ENCODE results near the gene ZGPAT. TPM values are rescaled to one million over a fixed set of nuclear protein-coding genes. Genes with fewer than 3 reads are reported as not detected.
A peak's percentile ranks its signal among the peaks of the same experiment; 100 is the strongest.

ZGPAT gene
- total and polyA plus RNA-seq, 10 of the 15 experiments (the other 5 are each of a cell fraction or from before 2014, with no cell fraction given), result 0.58 to 52.9 (median 18.0) TPM

- no peaks in the 10 kb centered on the region for H3K9me3 ChIP-seq (replicated peaks; ENCODE audit: control insufficient read depth, insufficient read depth, low read length)
- in situ Hi-C loops (cut with MboI), result no loop called here
- TF ChIP-seq ELK1 (IDR thresholded peaks at IDR 0.05; ENCODE audit: low read depth, low read length), result no peak
- H3K4me3 ChIP-seq, result peak overlapping the region; percentile 93
- FAIRE-seq (no peak), DNase-seq (ENCODE audit: low read depth, low spot score) (no peak), ATAC-seq (peak; percentile 51)
- H3K27me3 ChIP-seq (replicated peaks in 1 of 2; ENCODE audit: control insufficient read depth in 2 of 2, insufficient read depth in 2 of 2, low read length in 1 of 2), result peaks cover 0 to 7% of the 10 kb centered on the region in 2 experiments; a peak in 1 of 4 replicates
- peaks cover 0 to 6% of the 10 kb centered on the region in 2 experiments; a peak in 2 of 4 replicates for H3K36me3 ChIP-seq (ENCODE audit: control insufficient read depth in 2 of 2, insufficient read depth in 2 of 2, low read length in 1 of 2)
- peak overlapping the region; percentile 98 for H2AFZ ChIP-seq (ENCODE audit: control insufficient read depth, low read depth, low read length)
- intact Hi-C loops (cut with micrococcal nuclease; ENCODE audit: unreplicated experiment), result no loop called here
- ChIA-PET SMC1A (ENCODE audit: uncharacterized antibody, unreplicated experiment) (interaction anchor here (1.0 to 1.8 kb wide), 3 partner anchors 17 to 207 kb away, joined by 3 to 13 read pairs (median 7); partner anchors contain the start of genes PTK6 and TPD52L2), CTCF (interaction anchor here (0.7 to 2.2 kb wide), 9 partner anchors 11 to 380 kb away, joined by 3 to 10 read pairs (median 4); partner anchors contain the start of genes ARFRP1, PTK6, TPD52L2 and ZGPAT), POLR2A (interaction anchor here (0.8 to 1.5 kb wide), 6 partner anchors 7 to 297 kb away, joined by 3 to 13 read pairs (median 4); partner anchors contain the start of genes GMEB2, HELZ2, PTK6 and UCKL1), RAD21 (ENCODE audit: unreplicated experiment) (interaction anchor here (0.8 to 1.5 kb wide), 8 partner anchors 10 to 206 kb away, joined by 3 to 24 read pairs (median 4); partner anchors contain the start of genes ARFRP1, LIME1, PTK6 and TPD52L2)
- H3K4me2 ChIP-seq (ENCODE audit: control insufficient read depth, insufficient read depth), result peak overlapping the region; percentile 46
- peak overlapping the region; percentile 78 for H3K9ac ChIP-seq (ENCODE audit: control insufficient read depth, insufficient read depth, low read length)
- no TSS peak for BruUV-seq (replicated peaks)
- WGBS (ENCODE audit: insufficient coverage, insufficient replicate concordance, low lambda C conversion rate, missing lambda C conversion rate), result 8% methylated on average over 25 of the region's 25 CpGs
- H4K20me1 ChIP-seq (ENCODE audit: control insufficient read depth, insufficient read depth), result no peaks in the 10 kb centered on the region
- peaks cover 10% of the 10 kb centered on the region for H3K79me2 ChIP-seq (ENCODE audit: control insufficient read depth, insufficient read depth, low read length)
- peak overlapping the region; percentile 84 for H3K27ac ChIP-seq (ENCODE audit: control insufficient read depth, insufficient read depth)
- peaks cover 8% of the 10 kb centered on the region for H3K4me1 ChIP-seq (ENCODE audit: control insufficient read depth, insufficient read depth, low read length)
Observed at GRCh38 chr20:63658749-63659187, 49.1 kb upstream of the ZGPAT start.

GRCh38 chr20:63659370-63659769 is 48.5 kb upstream of the ZGPAT start:
- ATAC-seq, result no peak
- Histone ChIP-seq H4K20me1 (ENCODE audit: control insufficient read depth, insufficient read depth) (no peaks in the 10 kb centered on the region), H3K4me3 (peak overlapping the region; percentile 93), H3K27ac (ENCODE audit: control insufficient read depth, insufficient read depth) (no peak overlapping the region), H2AFZ (ENCODE audit: control insufficient read depth, low read depth, low read length) (no peak overlapping the region), H3K79me2 (ENCODE audit: control insufficient read depth, insufficient read depth, low read length) (peaks cover 10% of the 10 kb centered on the region), H3K27me3 (replicated peaks in 1 of 2; ENCODE audit: control insufficient read depth in 2 of 2, insufficient read depth in 2 of 2, low read length in 1 of 2) (0 out of 4 replicates have a peak, but pooled peaks cover 0 to 4% of the 10 kb centered on the region in 2 experiments), H3K9me3 (replicated peaks; ENCODE audit: control insufficient read depth, insufficient read depth, low read length) (no peaks in the 10 kb centered on the region), H3K4me2 (ENCODE audit: control insufficient read depth, insufficient read depth) (peak overlapping the region; percentile 46), H3K4me1 (ENCODE audit: control insufficient read depth, insufficient read depth, low read length) (peaks cover 8% of the 10 kb centered on the region), H3K9ac (ENCODE audit: control insufficient read depth, insufficient read depth, low read length) (peak overlapping the region; percentile 78), H3K36me3 (ENCODE audit: control insufficient read depth in 2 of 2, insufficient read depth in 2 of 2, low read length in 1 of 2) (peaks cover 0 to 8% of the 10 kb centered on the region in 2 experiments; a peak in 2 of 4 replicates)
- ChIA-PET SMC1A (ENCODE audit: uncharacterized antibody, unreplicated experiment) (no interaction called here), CTCF (interaction anchor here (2.2 kb wide), 1 partner anchor 18 kb away, joined by 10 read pairs; no protein-coding TSS in a partner anchor), POLR2A (no interaction called here), RAD21 (ENCODE audit: unreplicated experiment) (no interaction called here)
- WGBS (ENCODE audit: insufficient coverage, insufficient replicate concordance, low lambda C conversion rate, missing lambda C conversion rate), result 85% methylated on average over 13 of the region's 13 CpGs
- DNase-seq (ENCODE audit: low read depth, low spot score), result no peak
- BruUV-seq (replicated peaks), result no TSS peak
- TF ChIP-seq CUX1 (IDR thresholded peaks at IDR 0.05; ENCODE audit: insufficient replicate concordance, low read depth, low read length) (no peak), E2F4 (IDR thresholded peaks at IDR 0.05; ENCODE audit: low read depth, low read length) (no peak), MLLT1 (IDR thresholded peaks at IDR 0.05) (no peak)
- FAIRE-seq, result no peak
- intact Hi-C loops (cut with micrococcal nuclease; ENCODE audit: unreplicated experiment) (no loop called here), in situ Hi-C loops (cut with MboI) (no loop called here)

Data from GM12878 (cell line).